ENCODE data around the gene RAB11FIP5.
"Not testable (repeated sequence)": the region's sequence is repeated elsewhere in the genome, so short reads cannot be mapped to it uniquely, and the experiment has no call there.

Gene RAB11FIP5

DNA sequence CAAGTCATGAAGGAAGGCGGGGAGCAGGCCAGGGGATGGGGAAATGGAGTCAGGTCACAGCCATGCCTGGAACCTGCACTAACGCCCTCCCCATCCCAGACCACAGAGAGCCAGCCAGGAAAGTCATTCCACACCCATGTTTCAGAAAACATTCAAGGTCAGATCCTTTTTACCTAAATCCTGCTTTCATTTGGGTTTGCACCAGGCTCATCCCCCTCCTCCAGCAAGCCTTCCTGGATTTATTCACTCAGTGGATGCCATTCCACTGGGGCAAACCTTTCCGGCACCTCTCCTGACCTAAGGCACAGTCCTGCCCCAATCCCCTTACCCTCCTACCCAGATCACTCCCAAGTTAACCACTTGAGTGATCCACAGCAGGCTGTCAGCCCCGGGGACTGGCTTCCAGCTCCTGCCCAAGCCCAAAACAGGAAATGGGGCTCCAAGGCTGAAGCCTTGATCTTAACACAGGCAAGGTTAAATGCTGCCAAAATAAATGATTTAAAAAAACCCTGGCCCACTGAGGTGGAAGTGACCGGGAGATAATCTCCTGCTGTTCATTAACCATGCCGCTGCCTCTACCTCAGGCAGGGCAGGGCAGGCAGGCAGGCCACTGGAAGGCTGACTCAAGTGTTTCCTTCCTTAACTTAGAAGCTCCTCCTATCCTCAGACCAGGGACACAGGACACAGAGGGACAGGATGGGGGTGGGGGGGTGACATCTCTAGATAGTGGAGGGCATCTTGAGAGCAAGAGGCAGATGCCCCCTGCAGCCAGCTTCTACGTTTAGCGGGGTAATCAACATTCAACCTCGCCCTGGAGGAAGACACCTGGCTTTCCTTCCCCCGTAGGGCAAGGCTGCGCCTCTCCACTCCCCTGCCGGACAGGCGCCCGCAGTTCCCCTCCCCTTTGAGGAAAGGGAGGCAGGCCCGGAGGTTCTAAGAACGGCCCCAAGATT lies 1.4 kb downstream of the RAB11FIP5 start:
- FAIRE-seq = no peak
- no peak for DNase-seq (ENCODE audit: insufficient read length, low spot score)

DNA sequence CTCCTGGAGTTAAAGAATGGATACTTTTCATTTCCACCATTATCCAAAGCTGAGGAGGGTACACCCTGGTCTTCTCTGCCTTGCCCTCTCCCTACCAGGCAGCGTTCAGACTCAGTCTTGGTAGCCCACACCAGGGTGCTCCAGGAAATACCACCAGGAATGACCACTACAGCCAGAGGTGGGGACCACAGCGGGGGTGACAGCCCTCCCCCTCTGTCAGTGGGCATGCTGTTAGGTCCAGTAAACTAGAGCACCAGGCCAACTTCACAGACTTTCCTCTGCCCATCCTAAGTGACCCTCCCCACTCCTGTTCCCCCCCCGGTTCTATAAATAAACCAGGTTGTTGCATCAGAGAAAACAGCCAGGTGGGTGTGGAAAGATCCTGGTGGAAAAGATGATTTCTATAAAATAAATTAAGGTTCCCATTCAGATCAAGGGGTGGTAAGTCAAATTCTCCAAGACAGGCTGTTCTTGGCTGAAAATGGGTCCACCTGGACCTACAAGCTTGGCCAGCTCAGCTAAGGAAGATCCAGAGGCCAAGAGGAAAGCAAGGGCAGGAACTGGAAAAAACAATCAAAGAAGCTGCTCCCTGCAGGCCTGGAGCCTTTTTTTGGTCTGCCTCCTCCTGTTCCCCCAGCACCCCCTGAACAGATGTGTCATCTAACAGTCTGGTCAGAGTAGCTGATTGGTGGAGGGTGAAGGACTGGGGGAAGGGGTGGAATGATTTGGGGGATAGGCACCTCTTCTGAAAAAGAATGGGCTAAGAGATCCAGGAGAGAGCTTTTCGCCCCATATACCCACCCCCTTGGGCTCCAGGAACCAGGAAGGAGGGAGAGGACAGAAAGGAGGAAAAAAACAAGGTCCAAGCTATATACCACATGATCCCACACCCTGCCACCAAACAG lies 2.3 kb downstream of the RAB11FIP5 start:
- DNase-seq (ENCODE audit: insufficient read length, low spot score) (no peak), FAIRE-seq (no peak)

DNA sequence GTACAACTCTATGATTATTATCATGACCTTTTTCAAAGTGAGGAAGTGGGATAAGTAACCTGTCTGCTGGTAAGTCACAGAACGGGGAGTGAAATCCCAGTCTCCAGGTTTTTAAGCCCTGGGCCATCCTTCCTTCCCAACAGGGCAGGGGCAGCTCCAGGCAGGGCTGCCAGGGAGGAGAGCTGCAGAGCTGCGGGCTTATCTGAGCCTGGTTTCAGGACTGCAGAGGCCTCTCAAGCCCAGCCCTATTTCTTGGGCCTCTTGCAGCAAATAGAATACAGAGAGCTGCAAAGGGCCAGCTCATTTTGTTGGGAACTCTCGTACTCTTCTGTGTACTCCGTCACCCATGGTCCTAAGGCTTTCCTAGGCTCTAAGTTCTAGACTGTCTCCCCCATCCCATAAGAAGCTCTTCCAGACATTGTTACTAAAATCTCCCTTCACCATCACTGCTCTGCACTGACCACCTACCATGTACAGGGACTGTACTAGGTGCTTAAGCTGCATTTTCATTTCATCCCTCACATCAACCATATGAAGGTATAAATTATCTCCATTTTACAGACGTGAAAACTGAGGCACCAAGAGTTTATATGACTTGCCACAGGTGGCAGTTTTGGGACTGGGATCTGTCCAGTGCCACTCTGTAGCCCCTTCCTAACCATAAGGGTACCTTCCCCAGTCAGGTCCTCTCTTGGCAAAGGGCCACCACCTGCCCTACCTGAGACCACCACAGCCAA lies 3.1 kb downstream of the RAB11FIP5 start:
- DNase-seq (ENCODE audit: insufficient read length, low spot score) (no peak), FAIRE-seq (no peak)

DNA sequence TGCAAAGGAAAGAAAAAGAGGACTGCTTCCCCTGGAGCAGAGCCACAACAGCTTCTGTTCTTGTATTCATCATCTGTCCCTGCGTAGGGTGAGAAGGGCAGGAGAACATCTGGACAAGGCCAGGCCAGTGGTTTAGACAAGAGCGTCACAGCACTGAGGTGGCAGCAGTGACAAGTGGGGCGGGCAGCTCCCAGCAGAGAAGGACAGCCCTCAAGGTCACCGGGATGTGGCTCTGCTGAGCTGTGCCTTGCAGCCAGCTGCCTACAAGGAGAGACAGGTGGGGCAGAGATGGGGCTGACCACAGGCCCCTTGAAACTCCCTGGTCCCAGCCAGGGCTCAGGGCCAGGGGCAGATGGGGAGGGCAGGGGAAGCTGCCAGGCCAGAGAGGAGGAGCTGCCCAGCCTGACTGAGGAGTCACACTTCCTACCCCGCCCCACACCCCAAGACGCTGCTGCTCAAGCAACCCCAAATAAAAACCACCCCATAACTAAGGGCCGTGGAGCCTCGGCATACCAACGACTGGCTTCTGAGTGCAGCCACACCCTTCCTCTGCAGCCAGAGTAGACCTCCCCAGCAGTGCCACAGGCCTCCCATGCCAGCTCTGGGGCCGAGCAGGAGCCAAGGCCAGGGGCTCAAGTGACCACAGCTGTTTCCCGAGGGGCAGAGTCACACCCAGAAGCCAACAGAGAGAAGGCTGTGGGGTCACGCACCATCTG lies 5.4 kb downstream of the RAB11FIP5 start:
- FAIRE-seq (no peak), DNase-seq (ENCODE audit: insufficient read length, low spot score) (no peak)

DNA sequence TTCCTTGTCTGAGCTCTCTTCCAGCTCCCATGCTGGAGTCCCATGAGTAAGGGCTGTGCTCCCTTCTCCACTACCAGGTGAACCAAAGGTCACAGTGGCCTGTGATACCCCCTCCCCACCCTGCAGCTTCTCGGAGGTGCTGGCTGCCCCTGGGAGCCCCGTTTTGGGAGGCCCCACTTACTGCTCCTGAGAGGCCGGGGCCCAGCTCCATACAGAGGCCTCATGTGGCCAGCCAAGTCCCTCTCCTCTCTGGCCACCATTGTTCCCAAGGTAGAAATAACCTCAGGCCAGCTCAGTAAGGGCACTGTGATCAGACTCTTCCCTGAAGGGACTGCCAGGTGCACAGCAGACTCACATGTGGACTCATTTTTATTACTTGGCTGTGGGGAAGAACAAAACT lies 6.0 kb downstream of the RAB11FIP5 start:
- FAIRE-seq (no peak), DNase-seq (ENCODE audit: insufficient read length, low spot score) (no peak)

DNA sequence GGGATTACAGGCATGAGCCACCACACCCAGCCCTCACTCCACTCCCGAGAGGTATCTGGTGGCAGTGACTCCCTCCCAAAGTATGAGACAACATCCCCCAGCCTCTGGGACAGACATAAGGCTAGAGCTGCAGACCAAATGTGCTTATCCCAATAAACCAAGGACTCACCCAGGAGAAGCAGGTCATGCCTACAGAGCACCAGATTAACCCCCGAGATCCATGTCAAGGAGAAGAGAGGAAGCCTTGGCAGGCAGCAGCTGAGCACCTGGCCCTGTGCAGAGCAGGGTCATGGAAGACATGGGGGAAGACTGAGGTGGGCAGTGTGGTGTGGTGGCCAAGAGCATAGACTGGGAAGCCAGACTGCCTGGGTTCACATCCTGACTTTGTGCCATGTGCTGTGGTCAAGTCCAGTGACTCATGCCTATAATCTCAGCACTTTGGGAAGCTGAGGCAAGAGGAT lies 7.2 kb downstream of the RAB11FIP5 start:
- FAIRE-seq = no peak
- no peak for DNase-seq (ENCODE audit: insufficient read length, low spot score)

DNA sequence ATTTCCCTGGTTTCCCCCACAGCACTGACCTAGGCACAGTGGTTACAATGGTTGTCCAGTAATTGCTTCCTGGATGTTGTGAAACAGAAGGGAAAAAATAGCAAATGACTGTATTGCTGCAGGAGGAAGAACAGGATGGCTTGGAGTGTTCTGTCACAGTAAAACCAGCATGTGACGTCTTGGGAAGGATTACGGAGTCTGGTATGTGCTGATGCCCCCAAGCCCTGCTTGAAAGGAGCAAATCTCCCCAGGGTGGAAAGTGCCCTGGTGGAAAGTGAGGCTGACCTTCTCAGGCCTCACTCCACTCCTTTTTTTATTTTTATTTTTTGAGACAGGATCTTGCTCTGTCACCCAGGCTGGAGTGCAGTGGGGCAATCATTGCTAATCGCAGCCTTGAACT lies 7.8 kb downstream of the RAB11FIP5 start:
- no peak for FAIRE-seq
- DNase-seq (ENCODE audit: insufficient read length, low spot score) = no peak

DNA sequence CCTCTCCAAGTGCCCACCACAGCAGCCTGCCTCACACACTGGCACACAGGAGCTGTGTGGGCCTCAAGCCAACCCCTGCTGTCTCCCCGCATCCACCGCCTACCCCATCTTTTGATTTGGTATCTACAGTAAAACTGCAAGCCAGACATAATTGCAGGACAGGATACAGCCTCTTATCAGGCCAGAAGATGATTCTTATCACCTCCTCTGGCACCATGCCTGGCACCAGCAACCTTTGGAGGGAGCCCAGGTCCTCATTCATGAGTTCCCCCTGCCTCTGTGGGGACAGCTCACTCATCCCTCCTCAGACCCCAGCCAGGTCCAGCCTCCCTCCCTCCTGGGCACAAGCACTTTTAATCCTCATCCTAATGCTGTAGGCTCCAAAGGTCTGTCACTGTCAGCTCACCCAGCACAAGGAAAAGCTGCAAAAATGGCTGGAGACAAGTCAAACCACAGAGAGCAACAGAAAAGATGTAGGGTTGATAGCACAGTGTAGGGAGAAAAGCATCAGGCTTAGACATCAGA lies 9.7 kb downstream of the RAB11FIP5 start:
- DNase-seq (ENCODE audit: insufficient read length, low spot score) = no peak

DNA sequence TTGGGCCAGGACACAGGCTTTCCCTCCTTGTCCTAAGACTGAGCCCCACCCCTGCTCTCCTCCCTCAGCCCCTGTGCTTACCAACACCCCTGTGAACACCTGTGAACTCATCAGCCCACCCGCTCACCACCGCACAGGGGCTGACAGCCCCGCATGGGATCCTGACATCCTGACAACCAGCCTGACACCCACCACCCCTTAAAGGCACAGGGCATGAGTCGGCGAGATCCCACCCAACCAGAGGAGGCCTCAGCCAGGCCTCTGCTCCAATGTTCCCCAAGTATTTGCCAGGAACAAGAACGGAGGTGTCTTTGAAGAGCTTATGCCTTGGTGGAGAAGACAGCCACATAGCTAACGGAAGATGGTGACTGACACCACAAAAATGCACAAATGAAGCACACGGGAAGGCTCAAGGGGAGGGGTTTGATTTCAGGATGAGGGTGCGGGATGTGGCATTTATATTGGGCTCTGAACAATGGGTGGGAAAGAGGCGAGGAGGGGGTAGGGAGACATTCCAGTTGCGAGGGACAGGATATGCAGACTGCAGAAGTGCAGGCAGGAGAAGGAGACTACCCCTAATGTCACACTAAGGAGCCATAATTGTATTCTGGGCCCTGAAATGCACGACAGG lies 11.0 kb downstream of the RAB11FIP5 start:
- FAIRE-seq = no peak
- DNase-seq (ENCODE audit: insufficient read length, low spot score) = no peak

More for the DNA sequence above, 9.7 kb downstream of the RAB11FIP5 start:
- FAIRE-seq = no peak

DNA sequence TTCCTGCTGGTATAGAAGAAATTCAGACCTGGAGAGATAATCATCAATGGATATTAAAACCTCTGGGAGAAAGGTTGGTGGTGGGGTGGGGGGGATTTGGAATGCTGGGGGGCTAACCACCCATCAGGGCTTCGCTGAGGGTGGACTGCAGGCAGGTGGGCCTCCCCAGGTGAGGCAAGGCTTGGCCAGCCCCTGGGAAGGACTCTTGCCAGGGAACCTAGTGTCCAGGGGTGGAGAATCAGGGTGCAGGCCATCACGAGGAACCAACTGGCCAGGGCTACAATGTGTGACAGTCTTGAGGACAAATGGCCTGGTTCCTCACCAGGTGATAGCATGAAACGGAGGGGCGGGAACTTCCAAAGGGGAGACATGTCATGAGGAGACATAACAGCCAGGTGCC lies 11.8 kb downstream of the RAB11FIP5 start:
- FAIRE-seq (no peak), DNase-seq (ENCODE audit: insufficient read length, low spot score) (no peak)

DNA sequence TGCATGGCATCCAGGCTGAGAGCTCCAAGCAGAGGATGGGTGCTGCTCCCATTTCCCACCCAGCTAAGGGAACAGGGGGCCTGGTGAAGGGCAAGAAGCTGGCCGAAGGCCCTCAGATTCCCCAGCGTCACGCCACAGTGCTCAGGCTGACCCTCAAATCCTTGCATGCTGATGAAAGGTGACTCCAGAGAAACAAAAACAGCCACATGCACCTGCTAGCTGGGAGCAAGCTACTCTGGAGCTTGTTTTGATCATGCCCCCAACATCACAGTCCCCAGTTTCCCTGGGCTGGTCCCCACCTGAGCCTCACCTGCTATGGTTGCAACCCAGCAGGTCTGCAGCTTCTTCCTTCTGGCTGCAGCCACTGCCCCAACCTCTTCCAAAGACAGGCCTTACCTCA lies 13.3 kb downstream of the RAB11FIP5 start:
- no peak for DNase-seq (ENCODE audit: insufficient read length, low spot score)
- FAIRE-seq = no peak

DNA sequence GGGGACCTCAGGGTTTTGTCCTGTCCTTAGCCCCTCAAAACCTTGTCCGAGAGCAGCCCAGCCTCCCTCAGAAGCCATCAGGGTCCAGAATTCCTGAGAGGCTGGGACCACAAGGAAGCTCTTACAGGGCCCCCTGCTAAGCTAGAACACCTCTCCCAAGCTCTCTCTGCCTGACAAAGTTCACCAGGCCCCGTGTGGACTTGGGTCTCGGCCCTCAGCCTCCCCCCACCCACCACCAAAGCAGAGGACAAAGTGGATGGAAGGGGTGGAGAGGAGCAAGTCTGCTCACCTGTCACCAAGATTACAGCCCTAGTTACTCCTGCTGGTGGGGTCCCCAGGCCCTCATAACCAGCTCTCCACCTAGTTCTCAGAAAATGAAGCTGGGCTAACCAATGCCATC lies 16.8 kb downstream of the RAB11FIP5 start:
- DNase-seq (ENCODE audit: insufficient read length, low spot score) = no peak

DNA sequence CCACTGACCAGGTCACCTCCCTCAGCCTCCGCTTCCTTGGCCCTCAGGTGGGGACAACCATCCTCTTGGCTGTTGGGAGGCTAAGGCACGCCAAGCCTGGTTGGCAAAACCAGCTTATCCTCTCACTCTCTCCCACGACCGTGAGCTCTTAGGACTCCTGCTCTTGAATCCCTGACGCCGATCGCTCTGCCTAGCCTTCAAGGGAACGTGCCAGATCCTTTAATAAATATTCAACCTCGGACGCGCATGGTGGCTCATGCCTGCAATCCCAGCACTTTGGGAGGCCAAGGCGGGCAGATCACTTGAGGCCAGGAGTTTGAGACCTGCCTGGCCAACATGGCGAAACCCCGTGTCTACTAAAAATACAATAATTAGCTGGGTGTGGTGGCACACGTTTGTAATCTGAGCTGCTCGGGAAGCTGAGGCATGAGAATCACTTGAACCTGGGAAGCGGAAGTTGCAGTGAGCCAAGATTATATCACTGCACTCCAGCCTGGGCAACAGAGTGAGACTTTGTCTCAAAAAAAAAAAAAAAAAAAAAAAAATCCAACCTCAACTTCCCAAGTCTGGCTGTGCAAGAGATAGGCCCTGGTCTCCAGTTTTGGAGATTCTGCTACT lies 19.0 kb downstream of the RAB11FIP5 start:
- not testable (repeated sequence) for DNase-seq (ENCODE audit: insufficient read length, low spot score); FAIRE-seq

More for the DNA sequence above, 16.8 kb downstream of the RAB11FIP5 start:
- FAIRE-seq = no peak

DNA sequence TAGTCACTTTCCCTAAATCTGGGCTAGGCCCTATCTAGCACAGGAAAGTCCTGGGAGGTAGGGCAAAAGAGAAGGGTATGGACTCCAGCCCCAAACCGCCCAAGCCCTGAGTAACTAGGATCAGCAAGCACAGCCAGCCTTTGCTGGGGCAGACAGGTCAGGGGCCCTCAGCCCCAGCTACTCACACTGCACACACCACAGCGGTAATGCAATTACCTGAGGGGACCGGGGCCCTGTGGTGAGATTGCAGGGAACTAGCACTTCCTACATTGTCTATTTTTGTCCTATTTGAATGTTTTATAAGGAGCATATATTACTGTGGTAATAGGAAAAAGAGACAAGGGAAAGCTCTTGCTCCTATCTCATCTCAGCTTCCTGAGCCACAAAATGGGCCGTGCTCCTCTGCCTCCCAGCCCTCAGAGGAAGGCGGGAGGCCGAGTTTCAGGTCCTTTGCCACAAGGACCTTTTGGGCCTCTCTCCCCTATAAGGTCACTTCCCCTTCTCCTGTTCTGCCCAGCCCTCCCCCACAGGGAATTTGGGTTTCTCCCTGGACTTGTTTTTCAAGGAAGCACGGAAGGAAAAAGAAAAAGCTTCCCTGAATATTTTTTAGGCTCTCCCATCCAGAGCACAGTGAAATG lies 20.5 kb downstream of the RAB11FIP5 start:
- DNase-seq (ENCODE audit: insufficient read length, low spot score) = no peak
- FAIRE-seq = no peak

DNA sequence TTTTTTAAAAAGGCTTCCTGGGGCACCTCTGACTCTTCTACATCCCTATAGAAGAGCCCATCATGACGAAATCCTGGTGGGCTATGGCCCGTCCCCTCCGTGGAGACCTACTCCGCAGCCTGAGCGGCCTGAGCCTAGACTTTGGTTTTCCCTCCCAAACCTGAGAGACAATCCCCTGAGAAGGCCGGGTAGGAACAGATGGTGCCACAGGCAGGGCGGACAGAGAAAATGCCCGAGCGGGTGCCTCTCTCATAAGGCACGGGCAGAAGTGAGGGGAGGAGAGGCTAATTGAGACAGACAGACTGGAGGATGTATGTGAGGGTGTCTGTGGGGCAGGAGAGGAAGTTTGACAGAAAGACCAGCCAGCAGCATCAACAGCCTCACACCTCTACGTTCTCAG lies 21.1 kb downstream of the RAB11FIP5 start:
- FAIRE-seq (no peak), DNase-seq (ENCODE audit: insufficient read length, low spot score) (no peak)

DNA sequence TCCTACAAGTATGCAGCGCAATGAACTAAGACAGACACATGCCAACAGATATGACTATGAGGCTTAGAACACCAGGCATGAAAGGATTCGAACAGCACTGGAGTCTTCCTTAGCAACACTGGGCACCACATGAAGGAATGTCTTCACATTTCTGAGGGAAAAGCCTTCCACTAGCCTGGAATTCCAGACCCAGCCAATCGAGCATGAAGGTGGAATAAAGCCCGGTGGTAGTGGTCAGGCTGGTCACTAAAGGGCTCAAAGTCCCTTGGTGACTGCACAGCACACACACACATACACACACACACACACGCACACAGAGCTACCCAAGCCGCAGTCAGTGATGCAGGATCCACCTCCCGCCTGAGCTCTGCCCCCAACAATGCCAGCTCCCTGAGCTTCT lies 21.6 kb downstream of the RAB11FIP5 start:
- FAIRE-seq (no peak), DNase-seq (ENCODE audit: insufficient read length, low spot score) (no peak)

DNA sequence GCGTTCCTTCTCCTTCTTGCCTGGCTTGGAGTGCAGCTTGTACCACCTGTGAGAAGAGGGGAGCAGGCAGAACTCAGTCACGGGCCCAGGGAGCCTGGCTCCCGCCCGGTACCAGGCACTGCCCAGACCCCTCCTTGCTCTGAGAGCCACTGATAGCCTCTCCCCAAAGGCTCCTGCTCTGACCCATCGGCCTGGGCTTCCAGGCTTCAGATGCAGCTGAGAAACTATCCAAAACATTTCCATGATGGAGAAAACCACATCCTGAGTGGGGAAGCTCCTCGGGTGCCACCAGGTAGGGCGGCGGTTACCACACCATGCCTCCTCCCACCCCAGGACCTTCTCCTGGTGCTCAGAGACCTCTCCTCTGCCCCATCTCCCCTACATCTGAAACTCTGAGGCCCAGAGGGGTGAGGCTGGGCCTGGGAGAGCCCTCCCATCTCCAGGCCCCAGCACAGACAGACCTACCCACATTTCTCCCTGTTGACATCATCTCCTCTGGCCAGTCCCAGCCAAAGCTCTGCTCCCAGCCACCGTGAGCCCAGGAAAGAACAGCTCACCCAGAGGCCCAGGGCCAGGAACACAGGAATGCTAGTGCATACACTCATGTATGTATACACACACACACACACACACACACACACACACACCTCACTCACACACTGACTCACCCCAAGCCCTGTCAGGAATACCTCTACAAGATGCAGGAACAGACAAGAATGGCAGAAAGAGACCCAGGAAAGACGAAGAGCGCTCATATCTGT lies 23.3 kb downstream of the RAB11FIP5 start:
- DNase-seq (ENCODE audit: insufficient read length, low spot score) (no peak), FAIRE-seq (no peak)

DNA sequence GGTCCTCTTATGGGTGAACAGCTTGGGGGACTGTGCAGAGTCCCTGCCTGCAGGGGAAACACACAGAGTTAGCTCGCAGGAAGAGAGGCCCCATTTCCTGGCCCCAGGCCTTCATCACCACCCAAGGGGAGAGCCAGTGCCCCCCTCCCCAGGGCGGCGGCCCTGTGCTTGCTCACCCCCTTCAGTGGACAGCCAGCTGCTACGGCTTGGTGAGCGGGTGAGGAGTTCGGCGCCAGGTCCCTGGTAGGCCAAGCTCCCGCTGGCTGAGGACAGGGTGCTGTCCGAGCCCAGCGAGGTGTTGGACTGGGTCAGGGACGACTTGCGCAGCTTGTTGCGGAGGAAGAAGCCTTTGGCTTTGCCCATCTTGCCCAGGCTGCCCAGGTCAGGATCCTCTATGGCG lies 24.0 kb downstream of the RAB11FIP5 start:
- DNase-seq (ENCODE audit: insufficient read length, low spot score) = no peak
- no peak for FAIRE-seq
